Sigmoid colon (tissue), 7 donors: ENCODE measurements around the gene ASTN1. TPM values are rescaled to one million over a fixed set of nuclear protein-coding genes. Genes with fewer than 3 reads are reported as not detected.

Experiments
- DNase-seq: peaks from one replicate; pipeline ENCODE4 v3.0.0-alpha.2; 2019
- H3K27ac ChIP-seq, 4 donors: fragments of 200-600 bp; sonication (generic); one replicate each; pipeline ENCODE4 v1.5.1; 2016 to 2019; ENCODE audit warnings: mild to moderate bottlenecking in 1 of 4
- H3K27me3 ChIP-seq, 3 donors: fragments of 200-600 bp; sonication (generic); one replicate each; pipeline ENCODE4 v1.5.1; 2019; ENCODE audit warnings: mild to moderate bottlenecking in 1 of 3
- H3K36me3 ChIP-seq, 4 donors: fragments of 200-600 bp; sonication (generic); one replicate each; pipeline ENCODE4 v1.5.1; 2016 to 2019
- H3K4me1 ChIP-seq, 4 donors: fragments of 200-600 bp; sonication (generic); one replicate each; pipeline ENCODE4 v1.5.1; 2017 to 2019
- H3K4me3 ChIP-seq, 4 donors: fragments of 200-600 bp; sonication (generic); one replicate each; pipeline ENCODE4 v1.5.1; 2017 to 2019; ENCODE audit warnings: mild to moderate bottlenecking in 2 of 4, moderate library complexity in 1 of 4
- H3K9me3 ChIP-seq, 4 donors: fragments of 200-600 bp in 3 of 4; sonication (generic) in 3 of 4; one replicate each; pipeline versions ENCODE4 v1.5.1 to v1.6.1; 2013 to 2019
- CTCF ChIP-seq, 4 experiments: fragments of 450-650 bp in 3 of 4; fragments of 200-600 bp in 1 of 4; IDR thresholded peaks; one replicate each; pipeline ENCODE4 v1.5.1; 2016 to 2019; ENCODE audit warnings: antibody characterized with exemption in 4 of 4, mild to moderate bottlenecking in 3 of 4, moderate library complexity in 2 of 4
- EP300 ChIP-seq, 4 donors: sonication (generic); formaldehyde crosslinking; IDR thresholded peaks; one replicate each; pipeline ENCODE4 v1.6.1; 2017; ENCODE audit warnings: antibody characterized with exemption in 4 of 4
- POLR2A ChIP-seq, 2 donors: fragments of 450-650 bp; IDR thresholded peaks; one replicate each; pipeline ENCODE4 v1.6.1; 2016; ENCODE audit warnings: antibody characterized with exemption in 2 of 2, mild to moderate bottlenecking in 2 of 2, moderate library complexity in 2 of 2
- POLR2AphosphoS5 ChIP-seq, 4 donors: sonication (generic); formaldehyde crosslinking; IDR thresholded peaks; one replicate each; pipeline ENCODE4 v1.6.1; 2017; ENCODE audit warnings: antibody characterized with exemption in 4 of 4
- WGBS, 2 donors: extraction: QIAGEN DNeasy Blood & Tissue Kit; methylation state at CpG; one replicate each; pipeline ENCODE4 v1.1.7; 2013; 5-methylcytosine and 5-hydroxymethylcytosine counted together
- intact Hi-C: fragments of 100-400 bp; cut with DNase I; formaldehyde crosslinking; loops from one replicate; pipeline ENCODE4 v1.15.1; 2023
- polyA plus RNA-seq, 3 donors: library from polyadenylated mRNA; stranded (reverse); fragments of 200-250 nt; gene quantifications; one replicate each; pipeline ENCODE4 v1.2.3, GENCODE V29; 2013
- total RNA-seq, 4 donors: library from RNA; depleted of rRNA; stranded (reverse); fragments of >200 nt; gene quantifications; one replicate each; pipeline ENCODE4 v1.1.0, GENCODE V29; 2016
- donor health status: healthy with polysubstance abuse.
- donor health status: Bipolar disorder and iron deficiency.
- donor health status: healthy.

The ASTN1 gene
- total and polyA plus RNA-seq, 7 donors, result 0.49 to 2.2 (median 1.4) TPM; not detected in 2

- peaks cover 0 to 6% (median 0%) of the 10 kb centered on the region in 3 donors for H3K27me3 ChIP-seq
- H3K4me3 ChIP-seq, result no peak overlapping the region
- TF ChIP-seq CTCF (IDR thresholded peaks at IDR 0.05) (no peak), POLR2AphosphoS5 (IDR thresholded peaks at IDR 0.05) (no peak), POLR2A (IDR thresholded peaks at IDR 0.05) (no peak), EP300 (IDR thresholded peaks at IDR 0.05) (no peak)
- H3K36me3 ChIP-seq, result no peaks in the 10 kb centered on the region
- H3K4me1 ChIP-seq, result peaks cover 0 to 7% (median 5%) of the 10 kb centered on the region in 4 donors
- intact Hi-C loops, result no loop called here
- no peaks in the 10 kb centered on the region for H3K9me3 ChIP-seq
- 39 to 69% methylated on average over 7 of the region's 7 CpGs for WGBS, 2 donors
- H3K27ac ChIP-seq, result no peak overlapping the region
- no peak for DNase-seq
Observed at GRCh38 chr1:176893625-176894352, 270.7 kb downstream of the ASTN1 start.

- 85 to 88% methylated on average over 3 of the region's 3 CpGs for WGBS, 2 donors
- no peak overlapping the region for H3K27ac ChIP-seq
- no peak overlapping the region for H3K4me3 ChIP-seq
- no peaks in the 10 kb centered on the region for H3K4me1 ChIP-seq
- TF ChIP-seq CTCF (IDR thresholded peaks at IDR 0.05) (no peak), POLR2A (IDR thresholded peaks at IDR 0.05) (no peak), EP300 (IDR thresholded peaks at IDR 0.05) (no peak), POLR2AphosphoS5 (IDR thresholded peaks at IDR 0.05) (no peak)
- no peaks in the 10 kb centered on the region for H3K27me3 ChIP-seq
- H3K9me3 ChIP-seq, result no peaks in the 10 kb centered on the region
- H3K36me3 ChIP-seq, result no peaks in the 10 kb centered on the region
- no peak for DNase-seq
- intact Hi-C loops, result no loop called here
Observed at GRCh38 chr1:176888471-176889032, 276.0 kb downstream of the ASTN1 start.

- TF ChIP-seq EP300 (IDR thresholded peaks at IDR 0.05), result no peak
- no peak for TF ChIP-seq CTCF (IDR thresholded peaks at IDR 0.05)
- TF ChIP-seq POLR2A (IDR thresholded peaks at IDR 0.05), result no peak
- no peak for TF ChIP-seq POLR2AphosphoS5 (IDR thresholded peaks at IDR 0.05)
- intact Hi-C loops, result no loop called here
- WGBS, 2 donors, result 60 to 71% methylated on average over 2 of the region's 2 CpGs
- no peak for DNase-seq
- H3K27ac ChIP-seq, result no peak overlapping the region
- peaks cover 0 to 5% (median 2%) of the 10 kb centered on the region in 4 donors for H3K4me1 ChIP-seq
- no peaks in the 10 kb centered on the region for H3K36me3 ChIP-seq
- H3K4me3 ChIP-seq, result no peak overlapping the region
- no peaks in the 10 kb centered on the region for H3K9me3 ChIP-seq
- no peaks in the 10 kb centered on the region for H3K27me3 ChIP-seq
Observed at GRCh38 chr1:176885751-176886150, 278.8 kb downstream of the ASTN1 start.

- TF ChIP-seq EP300 (IDR thresholded peaks at IDR 0.05) (no peak), POLR2A (IDR thresholded peaks at IDR 0.05) (no peak), POLR2AphosphoS5 (IDR thresholded peaks at IDR 0.05) (no peak), CTCF (IDR thresholded peaks at IDR 0.05) (no peak)
- peaks cover 0 to 6% (median 6%) of the 10 kb centered on the region in 4 donors for H3K4me1 ChIP-seq
- no peaks in the 10 kb centered on the region for H3K36me3 ChIP-seq
- intact Hi-C loops, result no loop called here
- no peak overlapping the region for H3K4me3 ChIP-seq
- no peak for DNase-seq
- no peaks in the 10 kb centered on the region for H3K27me3 ChIP-seq
- H3K27ac ChIP-seq, result no peak overlapping the region
- H3K9me3 ChIP-seq, result no peaks in the 10 kb centered on the region
- WGBS, 2 donors, result 72 to 75% methylated on average over 3 of the region's 3 CpGs
Observed at GRCh38 chr1:176885341-176885740, 279.2 kb downstream of the ASTN1 start.
